GM12865 (cell line): ENCODE data around the gene DHRS12.

Experiments used
- DNase-seq: peaks from one replicate; pipeline ENCODE4 v3.0.0; 2010; ENCODE audit warnings: low read depth
- H3K4me3 ChIP-seq: 2 replicates; pipeline ENCODE4 v1.5.1; 2011; ENCODE audit warnings: mild to moderate bottlenecking, low read depth, low read length, control low read depth
- TF ChIP-seq, protein P1 (sequence below): IDR thresholded peaks from 2 replicates; pipeline ENCODE4 v1.5.1; 2011; ENCODE audit warnings: low read length, control low read depth, low read depth, inconsistent platforms; ENCODE audit not compliant: insufficient read depth; ENCODE audit errors: missing control alignments

Gene DHRS12

DNA sequence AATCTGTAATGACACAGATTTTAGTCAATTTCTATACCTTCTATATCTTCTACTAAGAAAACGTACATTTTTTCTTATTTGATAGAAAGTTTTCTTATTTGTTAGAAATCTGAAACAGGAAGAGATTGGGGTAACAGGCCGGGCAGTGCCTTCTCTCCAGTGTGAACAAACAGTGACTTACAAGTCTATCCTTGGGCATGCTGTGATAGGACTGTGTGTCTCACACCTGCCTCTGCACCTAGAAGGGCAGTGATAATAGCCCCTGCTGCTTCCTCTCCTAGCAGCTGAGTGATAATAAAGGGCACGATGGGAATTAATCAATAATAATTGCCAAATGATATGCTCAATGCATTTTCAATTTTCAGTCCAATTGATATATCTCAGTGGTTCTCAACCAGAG lies 39.6 kb upstream of the DHRS12 start:
- H3K4me3 ChIP-seq: no peak overlapping the region
- TF ChIP-seq, protein P1, sequence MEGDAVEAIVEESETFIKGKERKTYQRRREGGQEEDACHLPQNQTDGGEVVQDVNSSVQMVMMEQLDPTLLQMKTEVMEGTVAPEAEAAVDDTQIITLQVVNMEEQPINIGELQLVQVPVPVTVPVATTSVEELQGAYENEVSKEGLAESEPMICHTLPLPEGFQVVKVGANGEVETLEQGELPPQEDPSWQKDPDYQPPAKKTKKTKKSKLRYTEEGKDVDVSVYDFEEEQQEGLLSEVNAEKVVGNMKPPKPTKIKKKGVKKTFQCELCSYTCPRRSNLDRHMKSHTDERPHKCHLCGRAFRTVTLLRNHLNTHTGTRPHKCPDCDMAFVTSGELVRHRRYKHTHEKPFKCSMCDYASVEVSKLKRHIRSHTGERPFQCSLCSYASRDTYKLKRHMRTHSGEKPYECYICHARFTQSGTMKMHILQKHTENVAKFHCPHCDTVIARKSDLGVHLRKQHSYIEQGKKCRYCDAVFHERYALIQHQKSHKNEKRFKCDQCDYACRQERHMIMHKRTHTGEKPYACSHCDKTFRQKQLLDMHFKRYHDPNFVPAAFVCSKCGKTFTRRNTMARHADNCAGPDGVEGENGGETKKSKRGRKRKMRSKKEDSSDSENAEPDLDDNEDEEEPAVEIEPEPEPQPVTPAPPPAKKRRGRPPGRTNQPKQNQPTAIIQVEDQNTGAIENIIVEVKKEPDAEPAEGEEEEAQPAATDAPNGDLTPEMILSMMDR: no peak
- DNase-seq: no peak

DNA sequence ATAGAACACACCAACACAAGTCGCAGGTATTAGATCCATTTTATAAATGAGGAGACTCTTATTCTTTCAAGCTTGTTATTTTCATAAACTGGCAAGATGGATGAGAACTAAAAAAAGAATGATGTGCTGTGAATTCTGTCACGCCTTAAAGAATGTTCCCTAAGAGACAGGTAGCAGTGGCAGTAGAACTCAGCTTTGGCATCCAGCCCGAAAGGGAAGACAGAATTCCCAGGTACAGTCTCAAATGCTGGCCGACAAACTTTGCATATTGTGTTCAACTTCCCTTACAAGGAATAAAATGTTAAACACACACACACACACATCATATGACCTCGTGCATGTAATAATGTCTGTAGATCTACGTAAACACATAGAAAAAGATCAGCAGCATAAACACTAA lies 37.8 kb upstream of the DHRS12 start:
- H3K4me3 ChIP-seq: no peak overlapping the region
- TF ChIP-seq, protein P1: no peak
- DNase-seq: no peak

- DNase-seq: no peak
- TF ChIP-seq, protein P1: no peak
- H3K4me3 ChIP-seq: no peak overlapping the region
Measured at GRCh38 chr13:51840917-51841316, 37.0 kb upstream of the DHRS12 start.

GRCh38 chr13:51839711-51840540 lies 36.0 kb upstream of the DHRS12 start:
- H3K4me3 ChIP-seq: no peak overlapping the region
- DNase-seq: no peak
- TF ChIP-seq, protein P1: no peak

- no peak for DNase-seq
- no peak overlapping the region for H3K4me3 ChIP-seq
- TF ChIP-seq, protein P1: no peak
Measured at GRCh38 chr13:51838240-51838846, 34.4 kb upstream of the DHRS12 start.

- TF ChIP-seq, protein P1: no peak
- no peak overlapping the region for H3K4me3 ChIP-seq
- no peak for DNase-seq
Measured at GRCh38 chr13:51837016-51837415, 33.1 kb upstream of the DHRS12 start.
